Transverse colon (tissue), 3 donors: Measurements from ENCODE around the gene CNTNAP2.

Experiments
- EP300 ChIP-seq: sonication (generic); formaldehyde crosslinking; IDR thresholded peaks from one replicate; pipeline ENCODE4 v1.6.1; 2017; ENCODE audit warnings: antibody characterized with exemption, low read depth
- POLR2A ChIP-seq: fragments of 450-650 bp; IDR thresholded peaks from one replicate; pipeline ENCODE4 v1.6.1; 2016; ENCODE audit warnings: antibody characterized with exemption, mild to moderate bottlenecking, moderate library complexity
- TF ChIP-seq, protein P1 (sequence below), 5 experiments: fragments of 200-600 bp in 3 of 5; fragments of 450-650 bp in 2 of 5; sonication (generic) in 3 of 5; IDR thresholded peaks; 1 replicate in 2 of 5; 2 replicates in 3 of 5; pipeline ENCODE4 v1.5.1; 2016 to 2017; ENCODE audit warnings: antibody characterized with exemption in 5 of 5, inconsistent platforms in 3 of 5, mild to moderate bottlenecking in 2 of 5, moderate library complexity in 1 of 5

GRCh38 chr7:147859033-147859432, 1742.4 kb downstream of the CNTNAP2 start:
- TF ChIP-seq POLR2A: no peak
- TF ChIP-seq, protein P1, sequence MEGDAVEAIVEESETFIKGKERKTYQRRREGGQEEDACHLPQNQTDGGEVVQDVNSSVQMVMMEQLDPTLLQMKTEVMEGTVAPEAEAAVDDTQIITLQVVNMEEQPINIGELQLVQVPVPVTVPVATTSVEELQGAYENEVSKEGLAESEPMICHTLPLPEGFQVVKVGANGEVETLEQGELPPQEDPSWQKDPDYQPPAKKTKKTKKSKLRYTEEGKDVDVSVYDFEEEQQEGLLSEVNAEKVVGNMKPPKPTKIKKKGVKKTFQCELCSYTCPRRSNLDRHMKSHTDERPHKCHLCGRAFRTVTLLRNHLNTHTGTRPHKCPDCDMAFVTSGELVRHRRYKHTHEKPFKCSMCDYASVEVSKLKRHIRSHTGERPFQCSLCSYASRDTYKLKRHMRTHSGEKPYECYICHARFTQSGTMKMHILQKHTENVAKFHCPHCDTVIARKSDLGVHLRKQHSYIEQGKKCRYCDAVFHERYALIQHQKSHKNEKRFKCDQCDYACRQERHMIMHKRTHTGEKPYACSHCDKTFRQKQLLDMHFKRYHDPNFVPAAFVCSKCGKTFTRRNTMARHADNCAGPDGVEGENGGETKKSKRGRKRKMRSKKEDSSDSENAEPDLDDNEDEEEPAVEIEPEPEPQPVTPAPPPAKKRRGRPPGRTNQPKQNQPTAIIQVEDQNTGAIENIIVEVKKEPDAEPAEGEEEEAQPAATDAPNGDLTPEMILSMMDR (IDR thresholded peaks at IDR 0.05): no peak
- TF ChIP-seq EP300: no peak
